ENCODE results near the gene SRR. TPM values are rescaled to one million over a fixed set of nuclear protein-coding genes. Genes with fewer than 3 reads are reported as not detected.

SRR gene
- total and polyA plus RNA-seq, 9 of the 15 experiments (the other 6 are each of a cell fraction or from before 2014, with no cell fraction given) = 5.0 to 19.4 (median 7.9) TPM

- TF ChIP-seq PBX2 (CRISPR knock-in tag; IDR thresholded peaks at IDR 0.05; ENCODE audit: low read depth) (no peak), PBX2 (tag; conservative IDR thresholded peaks at IDR 0.05; ENCODE audit: low read depth) (no peak), ZNF77 (CRISPR knock-in tag; IDR thresholded peaks at IDR 0.05) (no peak), ZFP30 (CRISPR knock-in tag; IDR thresholded peaks at IDR 0.05; ENCODE audit: borderline replicate concordance) (no peak), RUNX1 (IDR thresholded peaks at IDR 0.05; ENCODE audit: low read depth) (no peak), ZNF717 (CRISPR knock-in tag; IDR thresholded peaks at IDR 0.05) (no peak), STAT6 (CRISPR knock-in tag; IDR thresholded peaks at IDR 0.05) (no peak), NELFE (IDR thresholded peaks at IDR 0.05; ENCODE audit: insufficient read depth, insufficient read length) (no peak), E2F5 (CRISPR knock-in tag; IDR thresholded peaks at IDR 0.05) (no peak), ZBTB1 (CRISPR knock-in tag; IDR thresholded peaks at IDR 0.05; ENCODE audit: borderline replicate concordance, low read depth) (no peak), ZC3H8 (IDR thresholded peaks at IDR 0.05) (no peak), CREBBP (IDR thresholded peaks at IDR 0.05; ENCODE audit: low read depth, low read length) (no peak), ZNF316 (IDR thresholded peaks at IDR 0.05) (no peak), HMG20A (CRISPR knock-in tag; conservative IDR thresholded peaks at IDR 0.05) (no peak), TFAM (CRISPR knock-in tag; conservative IDR thresholded peaks at IDR 0.05) (no peak), TCF15 (CRISPR knock-in tag; IDR thresholded peaks at IDR 0.05) (no peak), ZBTB26 (CRISPR knock-in tag; IDR thresholded peaks at IDR 0.05) (no peak), STAT5A (IDR thresholded peaks at IDR 0.05; ENCODE audit: borderline replicate concordance, low read length) (no peak), ZZZ3 (IDR thresholded peaks at IDR 0.05) (no peak), STAT5B (CRISPR knock-in tag; IDR thresholded peaks at IDR 0.05) (no peak), BRCA1 (IDR thresholded peaks at IDR 0.05) (no peak), BRCA1 (CRISPR knock-in tag; IDR thresholded peaks at IDR 0.05) (no peak), TAF15 (IDR thresholded peaks at IDR 0.05; ENCODE audit: low read depth, low read length) (no peak), TSC22D4 (tag; IDR thresholded peaks at IDR 0.05) (no peak)
Measured at GRCh38 chr17:2336215-2336851, 32.6 kb downstream of the SRR start, which contains the start of gene TSR1 (continued).
